GM21360 (cell line): Measurements from ENCODE around the gene AMDHD2.
"Not testable (repeated sequence)": the region's sequence is repeated elsewhere in the genome, so short reads cannot be mapped to it uniquely, and the experiment has no call there.

Experiments used
- ATAC-seq: cut with Tn5 transposase; IDR thresholded peaks from one replicate; pipeline ENCODE4 v1.9.1; 2021; ENCODE audit warnings: mild to moderate bottlenecking, moderate library complexity; ENCODE audit not compliant: unreplicated experiment

AMDHD2 gene

DNA sequence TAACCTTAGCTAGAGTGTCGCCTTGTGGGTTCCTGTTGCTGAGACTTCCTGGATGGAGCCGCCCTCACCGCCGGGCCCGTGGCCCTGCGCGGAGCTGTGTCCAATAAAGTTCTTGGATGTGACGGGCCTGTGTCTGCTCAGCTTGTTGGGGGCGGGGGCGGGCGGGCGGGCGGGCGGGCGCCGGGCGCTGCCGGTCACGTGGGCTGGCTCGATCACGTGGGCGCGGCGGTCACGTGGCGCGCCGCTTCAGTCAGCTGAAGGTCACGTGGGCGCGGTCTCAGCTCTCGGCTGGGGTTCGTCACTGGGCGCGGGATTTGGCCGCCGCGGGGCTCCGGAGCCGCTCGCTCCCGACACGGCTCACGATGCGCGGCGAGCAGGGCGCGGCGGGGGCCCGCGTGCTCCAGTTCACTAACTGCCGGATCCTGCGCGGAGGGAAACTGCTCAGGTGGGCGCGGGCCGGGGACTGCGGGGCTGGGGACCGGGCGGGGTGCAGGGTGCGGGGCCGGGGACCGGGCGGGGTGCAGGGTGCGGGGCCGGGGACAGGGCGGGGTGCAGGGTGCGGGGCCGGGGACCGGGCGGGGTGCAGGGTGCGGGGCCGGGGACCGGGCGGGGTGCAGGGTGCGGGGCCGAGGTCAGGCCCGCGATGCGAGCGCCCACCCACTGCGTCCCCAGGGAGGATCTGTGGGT, at the start of gene AMDHD2:
TSS of gene AMDHD2 (plus strand) at position 275 of the 687 bp plus-strand sequence. CDS start at position 363, 88 bp downstream.
- peak; percentile 31 for ATAC-seq

GRCh38 chr16:2470603-2471015, 49.6 kb upstream of the AMDHD2 start:
- no peak for ATAC-seq

DNA sequence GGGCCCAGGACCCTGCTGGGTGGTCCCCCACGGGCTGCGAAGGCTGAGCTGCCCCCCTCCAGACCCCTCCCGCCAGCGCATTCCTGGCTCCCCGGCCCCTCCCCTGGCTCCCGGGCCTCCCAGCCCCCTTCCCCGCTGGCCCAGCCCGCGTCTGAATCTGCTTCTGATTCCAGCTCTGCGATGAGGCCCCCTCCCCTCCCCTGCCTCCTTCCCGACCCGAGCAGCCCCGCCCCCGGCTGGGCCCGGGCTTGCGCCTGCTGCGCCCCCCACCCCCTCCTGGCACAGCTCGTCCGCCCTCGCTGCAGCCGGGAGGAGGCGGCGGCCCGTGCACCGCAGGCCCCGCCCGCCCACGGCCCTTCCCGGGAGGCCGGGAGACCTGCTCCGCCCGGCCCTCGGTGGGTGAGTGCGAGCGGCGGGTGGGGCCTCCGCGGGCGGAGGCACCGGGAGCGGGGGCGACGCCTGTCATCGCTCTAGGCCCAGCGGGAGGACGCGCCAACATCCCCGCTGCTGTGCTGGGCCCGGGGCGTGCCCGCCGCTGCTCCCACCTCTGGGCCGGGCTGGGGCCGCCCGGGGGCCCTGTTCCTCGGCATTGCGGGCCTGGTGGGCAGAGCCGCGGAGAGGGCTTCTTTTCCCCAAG, 49.0 kb upstream of the AMDHD2 start, which contains the start of gene NTN3:
TSS of gene NTN3 (plus strand) at position 282 of the 637 bp plus-strand sequence. CDS start 405 bp downstream, outside the sequence.
- ATAC-seq: no peak

- no peak for ATAC-seq
Measured at GRCh38 chr16:2471653-2472487, 48.3 kb upstream of the AMDHD2 start.

DNA sequence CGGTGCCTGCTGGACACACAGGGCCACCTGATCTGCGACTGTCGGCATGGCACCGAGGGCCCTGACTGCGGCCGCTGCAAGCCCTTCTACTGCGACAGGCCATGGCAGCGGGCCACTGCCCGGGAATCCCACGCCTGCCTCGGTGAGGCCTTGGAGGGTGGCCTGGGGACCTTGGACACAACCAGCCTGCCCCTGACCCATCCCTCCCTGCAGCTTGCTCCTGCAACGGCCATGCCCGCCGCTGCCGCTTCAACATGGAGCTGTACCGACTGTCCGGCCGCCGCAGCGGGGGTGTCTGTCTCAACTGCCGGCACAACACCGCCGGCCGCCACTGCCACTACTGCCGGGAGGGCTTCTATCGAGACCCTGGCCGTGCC, 47.7 kb upstream of the AMDHD2 start:
- ATAC-seq: no peak

DNA sequence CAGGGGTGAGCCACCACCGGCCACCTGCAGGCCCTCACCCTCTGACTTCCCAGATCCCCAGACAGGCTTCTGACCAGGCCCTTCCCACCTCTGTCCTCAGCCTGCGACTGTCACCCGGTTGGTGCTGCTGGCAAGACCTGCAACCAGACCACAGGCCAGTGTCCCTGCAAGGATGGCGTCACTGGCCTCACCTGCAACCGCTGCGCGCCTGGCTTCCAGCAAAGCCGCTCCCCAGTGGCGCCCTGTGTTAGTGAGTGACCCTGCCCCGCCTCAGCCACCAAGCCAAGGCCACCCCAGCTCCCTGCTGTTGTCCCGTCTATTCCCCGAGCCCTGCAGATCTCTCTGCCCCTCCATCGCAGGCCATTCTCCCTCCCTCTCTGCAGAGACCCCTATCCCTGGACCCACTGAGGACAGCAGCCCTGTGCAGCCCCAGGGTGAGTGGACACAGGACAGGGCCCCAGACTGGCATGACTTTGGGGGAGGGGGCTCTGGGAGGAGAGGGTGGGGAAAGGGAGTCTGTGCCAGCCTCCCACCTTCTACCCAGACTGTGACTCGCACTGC, 47.2 kb upstream of the AMDHD2 start:
- ATAC-seq: no peak

- ATAC-seq: no peak
Measured at GRCh38 chr16:2473446-2473926, 46.7 kb upstream of the AMDHD2 start.

GRCh38 chr16:2473999-2474876, 45.9 kb upstream of the AMDHD2 start:
- ATAC-seq: no peak

DNA sequence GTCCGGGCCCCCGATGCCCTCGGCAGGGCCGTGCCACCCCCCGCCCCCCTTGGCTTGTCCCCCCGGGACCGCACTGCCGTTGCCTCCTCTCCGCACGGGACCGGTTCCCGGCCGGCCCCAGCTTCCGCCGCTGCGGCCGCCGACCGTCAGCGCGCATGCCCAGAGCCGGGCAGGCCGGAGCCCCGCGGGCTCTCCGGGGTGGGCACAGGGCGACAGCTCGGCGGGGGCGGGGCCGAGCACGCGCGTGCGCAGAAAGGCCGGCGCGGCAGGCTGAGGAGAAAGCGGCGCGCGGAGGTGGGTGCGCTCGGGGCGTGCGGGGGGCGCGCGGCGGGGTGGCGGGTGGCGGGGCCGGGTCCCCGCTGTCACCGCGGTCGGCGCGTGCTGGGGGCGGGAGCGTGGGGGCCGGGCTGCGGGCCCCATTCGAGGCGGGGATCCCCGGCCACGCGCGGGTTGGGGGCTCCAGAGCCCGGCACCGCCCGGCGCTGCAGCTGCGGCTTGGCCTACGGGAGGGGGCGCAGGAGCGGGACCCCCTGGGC, 45.2 kb upstream of the AMDHD2 start, which contains the start of gene TBC1D24:
TSS of gene TBC1D24 (plus strand) at position 251 of the 536 bp plus-strand sequence. CDS start 21,022 bp downstream, outside the sequence.
- ATAC-seq: peak; percentile 37

DNA sequence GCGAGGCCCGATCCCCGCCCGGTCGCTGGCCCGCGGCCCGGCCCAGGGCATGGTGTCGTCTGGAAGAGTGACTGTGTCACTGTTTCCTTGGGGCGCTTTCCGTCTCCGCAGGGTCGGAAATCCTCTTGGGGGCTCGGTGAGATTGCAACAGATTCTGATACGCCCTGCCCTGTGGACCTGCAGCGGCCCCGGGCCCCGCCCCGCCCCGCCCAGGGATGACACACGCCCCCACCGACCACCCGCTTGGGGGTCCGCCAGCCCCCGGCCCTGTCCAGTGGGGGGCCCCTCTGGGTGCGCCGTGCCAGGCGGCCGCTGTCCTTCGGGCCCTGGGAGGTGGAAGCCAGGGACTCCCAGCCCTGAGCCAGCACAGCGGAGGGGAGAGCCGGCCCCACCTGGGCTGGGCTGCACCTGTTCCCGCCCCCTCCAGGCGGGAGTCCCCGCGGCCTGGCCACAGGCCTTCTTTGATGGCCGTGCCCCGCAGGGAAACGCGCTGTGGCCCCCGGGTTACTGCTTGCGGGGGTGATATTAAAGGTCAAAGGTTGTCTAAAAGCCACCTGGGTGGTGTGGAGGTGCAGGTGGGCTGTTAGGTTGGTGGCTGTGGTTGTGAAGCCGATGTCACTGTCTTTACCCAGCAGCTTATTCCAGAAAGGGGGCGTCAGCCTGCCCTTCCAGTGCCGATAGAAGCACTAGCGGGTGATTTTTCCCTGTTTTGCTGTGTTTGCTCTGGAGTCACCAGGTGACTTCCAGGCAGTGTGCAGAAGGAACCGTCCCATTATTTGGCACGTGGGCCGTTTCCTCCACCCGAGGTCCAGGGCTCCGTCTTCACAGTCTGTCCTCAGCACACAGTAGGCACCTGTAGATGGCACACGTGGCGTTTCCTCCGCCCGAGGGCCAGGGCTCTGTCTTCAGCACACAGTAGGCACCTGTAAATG, 44.5 kb upstream of the AMDHD2 start:
- ATAC-seq: no peak

GRCh38 chr16:2476345-2476720, 43.8 kb upstream of the AMDHD2 start:
- ATAC-seq: no peak

- ATAC-seq: no peak
Measured at GRCh38 chr16:2476741-2477140, 43.4 kb upstream of the AMDHD2 start.

DNA sequence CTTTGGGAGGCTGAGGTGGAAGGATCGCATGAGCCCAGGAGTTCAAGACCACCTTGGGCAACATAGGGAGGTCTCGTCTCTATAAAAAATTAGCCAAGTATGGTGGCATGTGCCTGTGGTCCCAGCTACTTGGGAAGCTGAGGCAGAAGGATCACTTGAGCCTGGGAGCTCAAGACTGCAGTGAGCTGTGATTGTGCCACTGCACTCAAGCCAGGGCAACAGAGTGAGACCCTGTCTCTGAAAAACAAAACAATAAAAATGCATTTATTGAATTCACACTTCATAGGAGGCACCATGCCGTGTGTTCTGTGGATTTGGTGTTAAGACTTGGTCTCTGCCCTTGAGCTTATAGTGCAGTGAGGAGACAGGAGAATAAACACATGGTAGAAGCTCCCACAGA, 42.8 kb upstream of the AMDHD2 start:
- no peak for ATAC-seq

- ATAC-seq: no peak
Measured at GRCh38 chr16:2478279-2478678, 41.9 kb upstream of the AMDHD2 start.

GRCh38 chr16:2479996-2480395, 40.2 kb upstream of the AMDHD2 start:
- not testable (repeated sequence) for ATAC-seq

DNA sequence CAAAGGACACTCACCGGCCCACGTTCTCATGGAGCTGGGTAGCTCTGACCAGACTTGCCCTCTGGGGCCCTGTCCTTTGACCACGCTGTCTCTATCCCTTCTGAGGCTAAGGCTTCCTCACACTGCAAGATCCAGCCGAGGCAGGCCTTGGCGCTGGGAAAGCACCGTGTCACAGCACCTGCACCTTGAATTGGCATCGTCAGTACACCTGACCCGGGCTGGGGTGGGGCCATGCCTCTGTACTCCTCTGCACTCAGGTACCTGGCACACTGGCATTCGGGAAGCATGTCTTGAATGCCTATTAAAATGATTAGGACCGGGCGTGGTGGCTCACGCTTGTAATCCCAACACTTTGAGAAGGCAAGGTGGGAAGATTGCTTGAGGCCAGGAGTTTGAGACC, 39.2 kb upstream of the AMDHD2 start:
- no peak for ATAC-seq

DNA sequence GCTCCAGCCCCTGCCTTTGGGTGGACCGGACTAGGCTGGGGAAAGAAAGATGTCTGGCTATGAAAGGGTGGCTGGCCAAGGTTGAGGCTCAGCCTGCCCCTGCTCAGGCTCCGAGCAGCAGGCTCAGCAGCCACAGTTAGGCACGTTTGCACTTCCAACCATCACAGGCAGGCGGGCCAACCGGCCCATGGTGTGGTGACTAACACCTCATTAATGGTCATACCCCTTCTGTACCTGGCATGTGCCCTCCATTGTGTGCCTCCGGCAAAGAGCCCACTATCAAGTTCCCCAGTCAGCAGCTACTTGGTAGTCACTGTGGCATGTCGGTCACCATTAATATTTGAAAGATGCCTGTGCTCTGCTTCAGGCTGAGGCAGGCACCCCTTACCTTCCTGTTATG, 38.5 kb upstream of the AMDHD2 start:
- no peak for ATAC-seq

DNA sequence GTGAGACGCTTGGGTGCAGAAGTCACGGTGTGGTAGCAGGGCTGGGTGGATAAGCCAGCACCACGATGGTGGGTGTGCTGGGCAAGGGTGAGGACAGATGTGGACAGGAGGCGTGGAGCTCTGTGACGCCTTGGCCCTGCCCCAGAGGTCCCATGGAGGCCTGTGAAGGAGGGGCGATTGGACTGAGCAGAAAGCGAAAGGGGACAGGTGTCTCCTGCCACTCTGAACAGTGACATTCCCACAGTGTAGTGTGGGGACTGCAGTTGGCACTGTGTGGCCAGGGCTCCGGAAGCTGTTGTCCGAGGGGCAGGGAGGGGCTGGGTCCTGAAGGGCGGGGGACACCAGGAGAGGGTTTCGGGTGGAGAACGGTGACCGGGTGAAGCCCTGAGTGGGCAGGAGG, 37.9 kb upstream of the AMDHD2 start:
- ATAC-seq: no peak
